Naive thymus-derived CD4-positive, alpha-beta T cell (primary cell): Measurements from ENCODE around the gene HELZ. TPM values are rescaled to one million over a fixed set of nuclear protein-coding genes. Genes with fewer than 3 reads are reported as not detected.

Experiments used
- ATAC-seq: fragments of 150-1000 bp; cut with Tn5 transposase; 2 replicates; pipeline ENCODE4 v1.10.0; 2021; ENCODE audit warnings: mild to moderate bottlenecking, moderate library complexity
- CTCF ChIA-PET: fragments of 350-600 bp; sonication (Branson Sonifier 250); formaldehyde crosslinking; loops from one replicate; lab custom pipeline; 2021; ENCODE audit warnings: antibody characterized with exemption; lab: Charles Lee
- POLR2A ChIA-PET: fragments of 350-600 bp; sonication (Branson Sonifier 250); formaldehyde crosslinking; loops from one replicate; lab custom pipeline; 2021; ENCODE audit warnings: antibody characterized with exemption, inconsistent platforms; lab: Charles Lee
- DNase-seq, 9 donors: peaks; one replicate each; pipeline versions ENCODE4 v3.0.0 to v3.0.0-alpha.2; 2020 to 2022; ENCODE audit warnings: mixed read lengths in 1 of 9
- H3K27ac ChIP-seq: one replicate; pipeline ENCODE4 v1.7.0; 2013; ENCODE audit warnings: mild to moderate bottlenecking, low read depth, low read length, moderate library complexity
- H3K27me3 ChIP-seq, 2 donors: one replicate each; pipeline ENCODE4 v1.7.0; 2013; ENCODE audit warnings: low read length in 2 of 2, mild to moderate bottlenecking in 2 of 2, moderate library complexity in 2 of 2; ENCODE audit not compliant: control insufficient read depth in 2 of 2, insufficient read depth in 2 of 2
- H3K36me3 ChIP-seq, 3 experiments: 1 replicate in 2 of 3; 2 replicates in 1 of 3; pipeline ENCODE4 v1.7.0; 2013; ENCODE audit warnings: low read length in 3 of 3, mild to moderate bottlenecking in 3 of 3, moderate library complexity in 1 of 3; ENCODE audit not compliant: insufficient read depth in 3 of 3, control insufficient read depth in 2 of 3
- H3K4me1 ChIP-seq, 2 donors: one replicate each; pipeline ENCODE4 v1.7.0; 2013; ENCODE audit warnings: low read length in 2 of 2, mild to moderate bottlenecking in 2 of 2, moderate library complexity in 1 of 2; ENCODE audit not compliant: control insufficient read depth in 2 of 2, insufficient read depth in 2 of 2
- H3K4me3 ChIP-seq: 2 replicates; pipeline ENCODE4 v1.7.0; 2013; ENCODE audit warnings: mild to moderate bottlenecking, low read length
- H3K9me3 ChIP-seq, 3 experiments: 1 replicate in 2 of 3; 2 replicates in 1 of 3; pipeline ENCODE4 v1.7.0; 2013; ENCODE audit warnings: low read length in 3 of 3; ENCODE audit not compliant: control insufficient read depth in 2 of 3
- H3K27ac Mint-ChIP-seq, 9 donors: one replicate each; pipeline ENCODE4 v1.8.0; 2020 to 2022; ENCODE audit warnings: mixed read lengths in 9 of 9, mild to moderate bottlenecking in 8 of 9, moderate library complexity in 5 of 9, inconsistent platforms in 2 of 9
- H3K27me3 Mint-ChIP-seq, 5 donors: one replicate each; pipeline ENCODE4 v1.8.0; 2021 to 2022; ENCODE audit warnings: mixed read lengths in 5 of 5, mild to moderate bottlenecking in 1 of 5
- H3K36me3 Mint-ChIP-seq, 5 donors: one replicate each; pipeline ENCODE4 v1.8.0; 2020 to 2022; ENCODE audit warnings: mixed read lengths in 5 of 5, mild to moderate bottlenecking in 3 of 5, inconsistent platforms in 1 of 5
- H3K4me1 Mint-ChIP-seq, 7 donors: one replicate each; pipeline ENCODE4 v1.8.0; 2020 to 2022; ENCODE audit warnings: mixed read lengths in 7 of 7, mild to moderate bottlenecking in 3 of 7, inconsistent platforms in 1 of 7
- H3K4me3 Mint-ChIP-seq, 10 donors: one replicate each; pipeline ENCODE4 v1.8.0; 2020 to 2022; ENCODE audit warnings: mild to moderate bottlenecking in 10 of 10, mixed read lengths in 10 of 10, moderate library complexity in 6 of 10, inconsistent platforms in 2 of 10
- H3K9me3 Mint-ChIP-seq, 11 donors: one replicate each; pipeline ENCODE4 v1.8.0; 2020 to 2022; ENCODE audit warnings: mixed read lengths in 11 of 11, mild to moderate bottlenecking in 4 of 11, inconsistent platforms in 1 of 11, moderate library complexity in 1 of 11
- intact Hi-C, 2 donors: fragments of 100-400 bp; cut with micrococcal nuclease; formaldehyde crosslinking; loops; one replicate each; pipeline ENCODE4 v1.15.1; 2023
- polyA plus RNA-seq, 2 donors: library from polyadenylated mRNA; unstranded; fragments of 300-500 nt; fragmentation: Illumina TruSeq; gene quantifications; one replicate each; pipeline ENCODE4 v1.2.3, GENCODE V29; 2021
- total RNA-seq, 6 experiments: library from RNA in 5 of 6; stranded (reverse) in 5 of 6; gene quantifications; 1 replicate in 5 of 6; 2 replicates in 1 of 6; pipeline ENCODE4 v1.2.3 and lab custom pipeline; 2021 to 2026

HELZ gene
- total and polyA plus RNA-seq, 7 experiments from 2014 or later = 44.8 to 114 (median 83.2) TPM

DNA sequence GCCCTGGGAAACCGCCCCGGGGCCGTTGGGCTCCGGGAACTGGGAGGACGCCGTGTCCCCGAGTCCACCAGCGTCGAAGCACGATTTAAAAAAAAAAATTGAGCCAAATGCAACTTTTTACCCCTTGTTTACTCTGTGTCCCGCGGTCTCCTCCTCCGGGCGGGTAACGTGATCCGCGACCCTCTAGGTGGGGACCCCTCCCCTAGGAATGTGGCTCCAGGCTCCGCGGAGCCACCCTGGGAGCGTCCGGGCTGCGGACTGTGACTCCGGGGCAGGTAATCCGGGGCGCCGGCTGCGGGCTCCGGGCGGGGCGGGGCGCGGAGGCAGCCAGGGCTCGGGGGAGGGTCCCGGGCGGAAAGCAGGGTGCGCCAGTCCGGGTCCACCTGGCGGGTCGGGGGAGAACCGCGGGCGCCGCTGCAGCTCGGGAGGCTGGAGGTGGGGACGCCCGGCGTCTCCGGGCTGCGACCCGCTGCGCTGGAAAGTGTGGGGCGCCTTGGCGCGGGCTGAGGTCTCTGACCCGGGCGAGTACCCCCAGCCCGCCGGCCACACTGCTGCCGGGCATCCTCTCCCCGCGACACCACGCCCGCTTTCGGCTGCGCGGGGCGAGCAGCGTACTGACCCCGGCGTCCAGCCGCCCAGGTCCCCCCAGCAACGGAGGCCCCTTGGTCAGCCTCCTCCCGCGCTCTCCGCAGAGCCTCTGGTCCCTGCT is 852 bp upstream of the HELZ start:
- DNase-seq (peak; percentile 27 to 69 (median 33)), ATAC-seq (peak; percentile 40)
- Histone ChIP-seq H3K27me3 (no peaks in the 10 kb centered on the region), H3K4me3 (peak overlapping the region; percentile 83), H3K27ac (peak overlapping the region; percentile 84), H3K9me3 (no peaks in the 10 kb centered on the region), H3K4me1 (peaks cover 11 to 43% of the 10 kb centered on the region in 2 donors), H3K36me3 (peaks cover 0 to 10% (median 8%) of the 10 kb centered on the region in 3 experiments)
- H3K4me3 Mint-ChIP-seq = peak overlapping the region; percentile 71 to 91 (median 84)
- H3K27ac Mint-ChIP-seq = peak overlapping the region; percentile 25 to 84 (median 64)
- H3K9me3 Mint-ChIP-seq = peaks cover 0 to 1% (median 0%) of the 10 kb centered on the region in 11 donors
- CTCF ChIA-PET = no interaction called here
- POLR2A ChIA-PET = interaction anchor here (1.5 kb wide), 1 partner anchor 11 kb away, joined by 3 read pairs; no protein-coding TSS in a partner anchor
- peaks cover 0 to 5% (median 0%) of the 10 kb centered on the region in 5 donors for H3K27me3 Mint-ChIP-seq
- intact Hi-C loops = loop anchor here (1.0 to 10.0 kb wide), 9 partner anchors 12 to 789 kb away; partner anchors contain the start of genes BPTF (in 2 of the 2), NOL11 (in 2 of the 2), PSMD12 (in 2 of the 2) and KPNA2 (in 1 of the 2)
- H3K4me1 Mint-ChIP-seq = peaks cover 24 to 46% (median 42%) of the 10 kb centered on the region in 7 donors
- H3K36me3 Mint-ChIP-seq = peaks cover 0 to 14% (median 6%) of the 10 kb centered on the region in 5 donors

DNA sequence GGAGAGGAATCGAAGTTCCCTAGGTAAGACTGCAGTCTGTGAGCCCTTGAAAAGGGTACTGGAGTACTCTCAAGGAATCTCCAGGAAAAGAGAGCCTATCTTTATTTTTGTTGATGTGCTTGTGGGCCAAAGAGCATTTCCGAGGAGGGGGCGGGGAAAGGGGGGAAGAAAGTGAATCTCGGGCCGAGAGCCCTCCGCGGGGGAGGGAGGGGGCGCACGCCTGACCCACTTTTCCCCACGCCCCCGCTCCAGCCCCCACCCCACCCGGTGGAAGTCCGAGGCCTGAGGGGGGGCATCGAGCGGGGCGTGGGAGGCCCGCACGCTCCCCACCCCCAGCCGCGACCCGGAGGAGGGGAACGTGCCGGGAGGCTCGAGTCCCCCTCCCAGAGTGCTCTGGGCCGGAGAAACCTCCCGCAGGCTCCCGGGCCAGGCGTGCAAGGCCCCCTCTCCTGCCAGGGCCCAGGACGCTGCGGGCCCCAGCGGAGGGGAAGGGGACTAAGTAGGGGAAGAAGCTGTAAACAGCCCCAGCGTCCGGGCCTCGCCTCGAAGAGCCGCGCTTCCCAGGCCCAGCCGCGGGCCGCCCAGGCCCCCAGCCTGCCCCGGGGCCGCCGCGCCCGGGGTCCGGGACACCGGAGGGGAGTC is 444 bp downstream of the HELZ start:
- ChIA-PET POLR2A (interaction anchor here (0.6 to 1.0 kb wide), 2 partner anchors 35 to 121 kb away, joined by 4 read pairs; no protein-coding TSS in a partner anchor), CTCF (no interaction called here)
- H3K4me1 ChIP-seq = peaks cover 11 to 52% of the 10 kb centered on the region in 2 donors

GRCh38 chr17:67243284-67243683 is 1.7 kb downstream of the HELZ start:
- Mint-ChIP-seq H3K27me3 (peaks cover 0 to 5% (median 0%) of the 10 kb centered on the region in 5 donors), H3K27ac (peak overlapping the region in 7 of 9 donors; percentile 2 to 93 (median 81)), H3K4me1 (peaks cover 46 to 66% (median 60%) of the 10 kb centered on the region in 7 donors), H3K9me3 (peaks cover 0 to 1% (median 0%) of the 10 kb centered on the region in 11 donors), H3K4me3 (peak overlapping the region; percentile 87 to 95 (median 90)), H3K36me3 (peaks cover 7 to 24% (median 14%) of the 10 kb centered on the region in 5 donors)
- intact Hi-C loops = loop anchor here (10.0 kb wide), 2 partner anchors 582 to 792 kb away; partner anchors contain the start of genes BPTF (in 1 of the 2) and KPNA2 (in 1 of the 2)
- Histone ChIP-seq H3K4me3 (peak overlapping the region; percentile 6), H3K9me3 (no peaks in the 10 kb centered on the region), H3K27me3 (no peaks in the 10 kb centered on the region), H3K4me1 (peaks cover 11 to 52% of the 10 kb centered on the region in 2 donors), H3K27ac (peak overlapping the region; percentile 84), H3K36me3 (peaks cover 3 to 15% (median 14%) of the 10 kb centered on the region in 3 experiments)
- ChIA-PET POLR2A (interaction anchor here (0.8 to 1.0 kb wide), 3 partner anchors 10 to 125 kb away, joined by 3 to 6 read pairs (median 4); no protein-coding TSS in a partner anchor), CTCF (no interaction called here)
- DNase-seq (no peak), ATAC-seq (no peak)

More for the DNA sequence above, 444 bp downstream of the HELZ start:
- H3K4me3 Mint-ChIP-seq = peak overlapping the region; percentile 87 to 95 (median 90)
- Histone ChIP-seq H3K4me3 (peak overlapping the region; percentile 83), H3K27ac (peak overlapping the region; percentile 84), H3K9me3 (no peaks in the 10 kb centered on the region), H3K27me3 (no peaks in the 10 kb centered on the region), H3K36me3 (peaks cover 0 to 13% (median 10%) of the 10 kb centered on the region in 3 experiments)
- peaks cover 0 to 1% (median 0%) of the 10 kb centered on the region in 11 donors for H3K9me3 Mint-ChIP-seq
- peaks cover 0 to 22% (median 6%) of the 10 kb centered on the region in 5 donors for H3K36me3 Mint-ChIP-seq
- H3K27ac Mint-ChIP-seq = peak overlapping the region; percentile 81 to 96 (median 90)
- peaks cover 37 to 59% (median 55%) of the 10 kb centered on the region in 7 donors for H3K4me1 Mint-ChIP-seq
- ATAC-seq (peak; percentile 50), DNase-seq (peak in 1 of 9 donors; percentile 57)
- intact Hi-C loops = loop anchor here (1.0 to 10.0 kb wide), 9 partner anchors 14 to 790 kb away; partner anchors contain the start of genes BPTF (in 2 of the 2), NOL11 (in 2 of the 2), PSMD12 (in 2 of the 2) and KPNA2 (in 1 of the 2)
- peaks cover 0 to 5% (median 0%) of the 10 kb centered on the region in 5 donors for H3K27me3 Mint-ChIP-seq

- no peaks in the 10 kb centered on the region for H3K27me3 ChIP-seq
- H3K4me3 Mint-ChIP-seq = peak overlapping the region in 9 of 10 donors; percentile 17 to 69 (median 43)
- CTCF ChIA-PET = no interaction called here
- H3K4me1 Mint-ChIP-seq = peaks cover 46 to 61% (median 55%) of the 10 kb centered on the region in 7 donors
- no peak overlapping the region for H3K27ac ChIP-seq
- H3K27me3 Mint-ChIP-seq = no peaks in the 10 kb centered on the region
- peaks cover 0 to 1% (median 0%) of the 10 kb centered on the region in 11 donors for H3K9me3 Mint-ChIP-seq
- H3K4me1 ChIP-seq = peaks cover 11 to 42% of the 10 kb centered on the region in 2 donors
- H3K9me3 ChIP-seq = no peaks in the 10 kb centered on the region
- H3K36me3 ChIP-seq = peaks cover 3 to 22% (median 14%) of the 10 kb centered on the region in 3 experiments
- DNase-seq = no peak
- POLR2A ChIA-PET = no interaction called here
- intact Hi-C loops = loop anchor here (10.0 kb wide), 2 partner anchors 583 to 793 kb away; partner anchors contain the start of genes BPTF (in 1 of the 2) and KPNA2 (in 1 of the 2)
- ATAC-seq = no peak
- H3K27ac Mint-ChIP-seq = peak overlapping the region in 4 of 9 donors; percentile 9 to 51 (median 35)
- H3K36me3 Mint-ChIP-seq = peaks cover 7 to 25% (median 18%) of the 10 kb centered on the region in 5 donors
- H3K4me3 ChIP-seq = no peak overlapping the region
These were observed 3.2 kb downstream of the HELZ start for GRCh38 chr17:67241719-67242341.

- Mint-ChIP-seq H3K27ac (peak overlapping the region in 3 of 9 donors; percentile 1 to 58 (median 51)), H3K36me3 (peaks cover 11 to 34% (median 26%) of the 10 kb centered on the region in 5 donors), H3K4me3 (peak overlapping the region in 3 of 10 donors; percentile 4 to 52 (median 9)), H3K9me3 (peaks cover 0 to 1% (median 0%) of the 10 kb centered on the region in 11 donors), H3K27me3 (no peaks in the 10 kb centered on the region), H3K4me1 (peaks cover 51 to 70% (median 61%) of the 10 kb centered on the region in 7 donors)
- Histone ChIP-seq H3K27me3 (no peaks in the 10 kb centered on the region), H3K9me3 (no peaks in the 10 kb centered on the region), H3K4me3 (no peak overlapping the region), H3K4me1 (peaks cover 7 to 35% of the 10 kb centered on the region in 2 donors), H3K36me3 (peaks cover 3 to 26% (median 14%) of the 10 kb centered on the region in 3 experiments), H3K27ac (no peak overlapping the region)
- CTCF ChIA-PET = interaction anchor here (1.1 kb wide), 1 partner anchor 53 kb away, joined by 3 read pairs; no protein-coding TSS in a partner anchor
- DNase-seq (no peak), ATAC-seq (no peak)
- intact Hi-C loops = no loop called here
- POLR2A ChIA-PET = no interaction called here
These were observed 5.4 kb downstream of the HELZ start for GRCh38 chr17:67239597-67239996.
